Measurements from ENCODE around the gene AGBL4.

The AGBL4 gene

GRCh38 chr1:48978413-48978812 lies 1045.3 kb downstream of the AGBL4 start:
- H3K4me1 ChIP-seq (ENCODE audit: control insufficient read depth in 1 of 2, insufficient read depth in 2 of 2, low read length in 2 of 2): no peaks in the 10 kb centered on the region
- H3K9me3 ChIP-seq (ENCODE audit: control insufficient read depth in 1 of 2, low read length in 2 of 2): no peaks in the 10 kb centered on the region
- H3K9ac ChIP-seq (ENCODE audit: low read depth in 1 of 2, low read length in 2 of 2): no peak overlapping the region
- no peak overlapping the region for H3K4me3 ChIP-seq (ENCODE audit: low read depth in 1 of 2, low read length in 2 of 2)
- no peaks in the 10 kb centered on the region for H3K36me3 ChIP-seq (ENCODE audit: control insufficient read depth in 1 of 2, insufficient read depth in 2 of 2, low read length in 2 of 2)
- H3K27ac ChIP-seq (ENCODE audit: low read depth, low read length): no peak overlapping the region
- no peaks in the 10 kb centered on the region for H3K27me3 ChIP-seq (ENCODE audit: control insufficient read depth in 1 of 2, insufficient read depth in 2 of 2, low read length in 2 of 2)

GRCh38 chr1:48977273-48977672 lies 1046.5 kb downstream of the AGBL4 start:
- no peaks in the 10 kb centered on the region for H3K4me1 ChIP-seq (ENCODE audit: control insufficient read depth in 1 of 2, insufficient read depth in 2 of 2, low read length in 2 of 2)
- no peak overlapping the region for H3K4me3 ChIP-seq (ENCODE audit: low read depth in 1 of 2, low read length in 2 of 2)

GRCh38 chr1:48969971-48970370 lies 1053.8 kb downstream of the AGBL4 start:
- no peaks in the 10 kb centered on the region for H3K9me3 ChIP-seq (ENCODE audit: control insufficient read depth in 1 of 2, low read length in 2 of 2)
- no peaks in the 10 kb centered on the region for H3K4me1 ChIP-seq (ENCODE audit: control insufficient read depth in 1 of 2, insufficient read depth in 2 of 2, low read length in 2 of 2)
- no peaks in the 10 kb centered on the region for H3K36me3 ChIP-seq (ENCODE audit: control insufficient read depth in 1 of 2, insufficient read depth in 2 of 2, low read length in 2 of 2)
- no peak overlapping the region for H3K27ac ChIP-seq (ENCODE audit: low read depth, low read length)
- no peak overlapping the region for H3K4me3 ChIP-seq (ENCODE audit: low read depth in 1 of 2, low read length in 2 of 2)
- H3K27me3 ChIP-seq (ENCODE audit: control insufficient read depth in 1 of 2, insufficient read depth in 2 of 2, low read length in 2 of 2): no peaks in the 10 kb centered on the region
- H3K9ac ChIP-seq (ENCODE audit: low read depth in 1 of 2, low read length in 2 of 2): no peak overlapping the region

More at GRCh38 chr1:48977273-48977672, 1046.5 kb downstream of the AGBL4 start:
- H3K9ac ChIP-seq (ENCODE audit: low read depth in 1 of 2, low read length in 2 of 2): no peak overlapping the region
- no peak overlapping the region for H3K27ac ChIP-seq (ENCODE audit: low read depth, low read length)
- H3K27me3 ChIP-seq (ENCODE audit: control insufficient read depth in 1 of 2, insufficient read depth in 2 of 2, low read length in 2 of 2): no peaks in the 10 kb centered on the region
- no peaks in the 10 kb centered on the region for H3K36me3 ChIP-seq (ENCODE audit: control insufficient read depth in 1 of 2, insufficient read depth in 2 of 2, low read length in 2 of 2)
- no peaks in the 10 kb centered on the region for H3K9me3 ChIP-seq (ENCODE audit: control insufficient read depth in 1 of 2, low read length in 2 of 2)

GRCh38 chr1:48967318-48967717 lies 1056.4 kb downstream of the AGBL4 start:
- Histone ChIP-seq H3K36me3 (ENCODE audit: control insufficient read depth in 1 of 2, insufficient read depth in 2 of 2, low read length in 2 of 2) (no peaks in the 10 kb centered on the region), H3K4me1 (ENCODE audit: control insufficient read depth in 1 of 2, insufficient read depth in 2 of 2, low read length in 2 of 2) (no peaks in the 10 kb centered on the region), H3K27ac (ENCODE audit: low read depth, low read length) (no peak overlapping the region), H3K4me3 (ENCODE audit: low read depth in 1 of 2, low read length in 2 of 2) (no peak overlapping the region), H3K9ac (ENCODE audit: low read depth in 1 of 2, low read length in 2 of 2) (no peak overlapping the region), H3K9me3 (ENCODE audit: control insufficient read depth in 1 of 2, low read length in 2 of 2) (no peaks in the 10 kb centered on the region), H3K27me3 (ENCODE audit: control insufficient read depth in 1 of 2, insufficient read depth in 2 of 2, low read length in 2 of 2) (no peaks in the 10 kb centered on the region)

GRCh38 chr1:48966583-48966982 lies 1057.2 kb downstream of the AGBL4 start:
- Histone ChIP-seq H3K27ac (ENCODE audit: low read depth, low read length) (no peak overlapping the region), H3K9me3 (ENCODE audit: control insufficient read depth in 1 of 2, low read length in 2 of 2) (no peaks in the 10 kb centered on the region), H3K27me3 (ENCODE audit: control insufficient read depth in 1 of 2, insufficient read depth in 2 of 2, low read length in 2 of 2) (no peaks in the 10 kb centered on the region)

GRCh38 chr1:48960320-48960719 lies 1063.4 kb downstream of the AGBL4 start:
- Histone ChIP-seq H3K9ac (ENCODE audit: low read depth in 1 of 2, low read length in 2 of 2) (no peak overlapping the region), H3K4me1 (ENCODE audit: control insufficient read depth in 1 of 2, insufficient read depth in 2 of 2, low read length in 2 of 2) (no peaks in the 10 kb centered on the region), H3K36me3 (ENCODE audit: control insufficient read depth in 1 of 2, insufficient read depth in 2 of 2, low read length in 2 of 2) (no peaks in the 10 kb centered on the region), H3K4me3 (ENCODE audit: low read depth in 1 of 2, low read length in 2 of 2) (no peak overlapping the region), H3K9me3 (ENCODE audit: control insufficient read depth in 1 of 2, low read length in 2 of 2) (no peaks in the 10 kb centered on the region), H3K27me3 (ENCODE audit: control insufficient read depth in 1 of 2, insufficient read depth in 2 of 2, low read length in 2 of 2) (no peaks in the 10 kb centered on the region), H3K27ac (ENCODE audit: low read depth, low read length) (no peak overlapping the region)

More at GRCh38 chr1:48966583-48966982, 1057.2 kb downstream of the AGBL4 start:
- H3K36me3 ChIP-seq (ENCODE audit: control insufficient read depth in 1 of 2, insufficient read depth in 2 of 2, low read length in 2 of 2): no peaks in the 10 kb centered on the region
- H3K9ac ChIP-seq (ENCODE audit: low read depth in 1 of 2, low read length in 2 of 2): no peak overlapping the region
- H3K4me1 ChIP-seq (ENCODE audit: control insufficient read depth in 1 of 2, insufficient read depth in 2 of 2, low read length in 2 of 2): no peaks in the 10 kb centered on the region
- H3K4me3 ChIP-seq (ENCODE audit: low read depth in 1 of 2, low read length in 2 of 2): no peak overlapping the region

GRCh38 chr1:48955774-48956173 lies 1068.0 kb downstream of the AGBL4 start:
- H3K4me1 ChIP-seq (ENCODE audit: control insufficient read depth in 1 of 2, insufficient read depth in 2 of 2, low read length in 2 of 2): no peaks in the 10 kb centered on the region
- H3K27ac ChIP-seq (ENCODE audit: low read depth, low read length): no peak overlapping the region
- no peak overlapping the region for H3K9ac ChIP-seq (ENCODE audit: low read depth in 1 of 2, low read length in 2 of 2)
- no peaks in the 10 kb centered on the region for H3K9me3 ChIP-seq (ENCODE audit: control insufficient read depth in 1 of 2, low read length in 2 of 2)
- no peaks in the 10 kb centered on the region for H3K36me3 ChIP-seq (ENCODE audit: control insufficient read depth in 1 of 2, insufficient read depth in 2 of 2, low read length in 2 of 2)
- no peak overlapping the region for H3K4me3 ChIP-seq (ENCODE audit: low read depth in 1 of 2, low read length in 2 of 2)
- no peaks in the 10 kb centered on the region for H3K27me3 ChIP-seq (ENCODE audit: control insufficient read depth in 1 of 2, insufficient read depth in 2 of 2, low read length in 2 of 2)

- H3K27ac ChIP-seq (ENCODE audit: low read depth, low read length): no peak overlapping the region
- no peaks in the 10 kb centered on the region for H3K27me3 ChIP-seq (ENCODE audit: control insufficient read depth in 1 of 2, insufficient read depth in 2 of 2, low read length in 2 of 2)
- H3K9ac ChIP-seq (ENCODE audit: low read depth in 1 of 2, low read length in 2 of 2): no peak overlapping the region
- no peak overlapping the region for H3K4me3 ChIP-seq (ENCODE audit: low read depth in 1 of 2, low read length in 2 of 2)
- H3K36me3 ChIP-seq (ENCODE audit: control insufficient read depth in 1 of 2, insufficient read depth in 2 of 2, low read length in 2 of 2): no peaks in the 10 kb centered on the region
- no peaks in the 10 kb centered on the region for H3K9me3 ChIP-seq (ENCODE audit: control insufficient read depth in 1 of 2, low read length in 2 of 2)
- H3K4me1 ChIP-seq (ENCODE audit: control insufficient read depth in 1 of 2, insufficient read depth in 2 of 2, low read length in 2 of 2): no peaks in the 10 kb centered on the region
Observed at GRCh38 chr1:48953617-48954016, 1070.1 kb downstream of the AGBL4 start.

- no peaks in the 10 kb centered on the region for H3K36me3 ChIP-seq (ENCODE audit: control insufficient read depth in 1 of 2, insufficient read depth in 2 of 2, low read length in 2 of 2)
- no peaks in the 10 kb centered on the region for H3K9me3 ChIP-seq (ENCODE audit: control insufficient read depth in 1 of 2, low read length in 2 of 2)
- H3K27ac ChIP-seq (ENCODE audit: low read depth, low read length): no peak overlapping the region
- no peak overlapping the region for H3K4me3 ChIP-seq (ENCODE audit: low read depth in 1 of 2, low read length in 2 of 2)
- no peaks in the 10 kb centered on the region for H3K4me1 ChIP-seq (ENCODE audit: control insufficient read depth in 1 of 2, insufficient read depth in 2 of 2, low read length in 2 of 2)
- H3K27me3 ChIP-seq (ENCODE audit: control insufficient read depth in 1 of 2, insufficient read depth in 2 of 2, low read length in 2 of 2): no peaks in the 10 kb centered on the region
- no peak overlapping the region for H3K9ac ChIP-seq (ENCODE audit: low read depth in 1 of 2, low read length in 2 of 2)
Observed at GRCh38 chr1:48948562-48948961, 1075.2 kb downstream of the AGBL4 start.

GRCh38 chr1:48947761-48948537 lies 1075.8 kb downstream of the AGBL4 start:
- Histone ChIP-seq H3K9ac (ENCODE audit: low read depth in 1 of 2, low read length in 2 of 2) (no peak overlapping the region), H3K27ac (ENCODE audit: low read depth, low read length) (no peak overlapping the region), H3K4me1 (ENCODE audit: control insufficient read depth in 1 of 2, insufficient read depth in 2 of 2, low read length in 2 of 2) (no peaks in the 10 kb centered on the region), H3K4me3 (ENCODE audit: low read depth in 1 of 2, low read length in 2 of 2) (no peak overlapping the region), H3K36me3 (ENCODE audit: control insufficient read depth in 1 of 2, insufficient read depth in 2 of 2, low read length in 2 of 2) (no peaks in the 10 kb centered on the region), H3K27me3 (ENCODE audit: control insufficient read depth in 1 of 2, insufficient read depth in 2 of 2, low read length in 2 of 2) (no peaks in the 10 kb centered on the region), H3K9me3 (ENCODE audit: control insufficient read depth in 1 of 2, low read length in 2 of 2) (no peaks in the 10 kb centered on the region)

Data from duodenal mucosa (tissue), 2 donors.